NCI-H1048 (cell line): ENCODE measurements around the gene TMEM273.

ENCODE experiments used
- DNase-seq: peaks from one replicate; lab custom pipeline; 2025; lab: John Stamatoyannopoulos, UW

The TMEM273 gene

GRCh38 chr10:49139028-49139845, 49.0 kb downstream of the TMEM273 start:
- no peak for DNase-seq

GRCh38 chr10:49138361-49138891, 49.8 kb downstream of the TMEM273 start:
- no peak for DNase-seq

GRCh38 chr10:49136525-49136924, 51.7 kb downstream of the TMEM273 start:
- no peak for DNase-seq

- DNase-seq, result no peak
Observed at GRCh38 chr10:49135575-49136313, 52.4 kb downstream of the TMEM273 start.

- no peak for DNase-seq
Observed at GRCh38 chr10:49134327-49134726, 53.9 kb downstream of the TMEM273 start.

- DNase-seq, result no peak
Observed at GRCh38 chr10:49133706-49134248, 54.4 kb downstream of the TMEM273 start, which contains the start of gene FAM170B. TSS of gene FAM170B (minus strand) at chr10:49134021. CDS start at chr10:49133918, 103 bp downstream.

- DNase-seq, result no peak
Observed at GRCh38 chr10:49132362-49132737, 55.8 kb downstream of the TMEM273 start.

GRCh38 chr10:49131507-49132361, 56.5 kb downstream of the TMEM273 start:
- no peak for DNase-seq

GRCh38 chr10:49129376-49129775, 58.8 kb downstream of the TMEM273 start:
- no peak for DNase-seq

GRCh38 chr10:49128854-49129253, 59.3 kb downstream of the TMEM273 start:
- no peak for DNase-seq

- no peak for DNase-seq
Observed at GRCh38 chr10:49123981-49124950, 63.9 kb downstream of the TMEM273 start.

GRCh38 chr10:49120911-49121310, 67.3 kb downstream of the TMEM273 start:
- DNase-seq, result no peak

- no peak for DNase-seq
Observed at GRCh38 chr10:49119746-49120145, 68.4 kb downstream of the TMEM273 start.

- no peak for DNase-seq
Observed at GRCh38 chr10:49118430-49119074, 69.6 kb downstream of the TMEM273 start.

- DNase-seq, result no peak
Observed at GRCh38 chr10:49117376-49118070, 70.7 kb downstream of the TMEM273 start.

- DNase-seq, result no peak
Observed at GRCh38 chr10:49116509-49117375, 71.4 kb downstream of the TMEM273 start.

- DNase-seq, result no peak
Observed at GRCh38 chr10:49115796-49116508, 72.2 kb downstream of the TMEM273 start.
